ENCODE results near the gene SREBF1. TPM values are rescaled to one million over a fixed set of nuclear protein-coding genes. Genes with fewer than 3 reads are reported as not detected.

The SREBF1 gene
- total RNA-seq, 1 experiment from 2014 or later, result 167 TPM

GRCh38 chr17:17778308-17779014, 58.3 kb downstream of the SREBF1 start:
- Histone ChIP-seq H4K20me1 (ENCODE audit: low read length) (0 out of 2 replicates have a peak, but pooled peaks cover under 1% of the 10 kb centered on the region), H3K4me2 (ENCODE audit: low read length) (no peak overlapping the region), H3K9me3 (ENCODE audit: low read length) (no peaks in the 10 kb centered on the region), H3K27ac (ENCODE audit: low read length) (no peak overlapping the region), H3K9ac (ENCODE audit: low read length) (no peak overlapping the region), H3K36me3 (ENCODE audit: low read depth, low read length) (no peaks in the 10 kb centered on the region), H3F3A (ENCODE audit: low read length, unreplicated experiment) (no peaks in the 10 kb centered on the region), H3K4me1 (ENCODE audit: insufficient read depth, low read length) (peaks cover 13% of the 10 kb centered on the region), H2AFZ (ENCODE audit: low read length) (no peak overlapping the region), H3K9me2 (replicated peaks; ENCODE audit: low read length) (no peaks in the 10 kb centered on the region), H3K27me3 (ENCODE audit: low read length) (no peaks in the 10 kb centered on the region), H3K4me3 (ENCODE audit: low read length) (no peak overlapping the region), H3K79me2 (ENCODE audit: low read length) (peaks cover 3% of the 10 kb centered on the region)
- TF ChIP-seq EZH2 (IDR thresholded peaks at IDR 0.05; ENCODE audit: low read length, unreplicated experiment) (no peak), EZH2phosphoT487 (IDR thresholded peaks at IDR 0.05; ENCODE audit: borderline replicate concordance, low read length) (no peak), CTCF (conservative IDR thresholded peaks at IDR 0.05; ENCODE audit: low read depth, low read length) (no peak)
- POLR2A ChIA-PET (ENCODE audit: unreplicated experiment), result no interaction called here
- BruUV-seq (replicated peaks), result no TSS peak
- DNase-seq, result no peak
- intact Hi-C loops (cut with micrococcal nuclease), result no loop called here
- CTCF ChIA-PET, result no interaction called here
- no peak for ATAC-seq

- TF ChIP-seq CTCF (conservative IDR thresholded peaks at IDR 0.05; ENCODE audit: low read depth, low read length), result no peak
- Histone ChIP-seq H2AFZ (ENCODE audit: low read length) (no peak overlapping the region), H4K20me1 (ENCODE audit: low read length) (no peaks in the 10 kb centered on the region), H3K79me2 (ENCODE audit: low read length) (peaks cover 5% of the 10 kb centered on the region), H3K4me3 (ENCODE audit: low read length) (no peak overlapping the region), H3K27ac (ENCODE audit: low read length) (no peak overlapping the region), H3K4me2 (ENCODE audit: low read length) (no peak overlapping the region), H3K27me3 (ENCODE audit: low read length) (no peaks in the 10 kb centered on the region), H3K9ac (ENCODE audit: low read length) (no peak overlapping the region), H3K4me1 (ENCODE audit: insufficient read depth, low read length) (peaks cover 15% of the 10 kb centered on the region), H3K9me3 (ENCODE audit: low read length) (no peaks in the 10 kb centered on the region), H3K9me2 (replicated peaks; ENCODE audit: low read length) (no peaks in the 10 kb centered on the region), H3F3A (ENCODE audit: low read length, unreplicated experiment) (no peaks in the 10 kb centered on the region), H3K36me3 (ENCODE audit: low read depth, low read length) (no peaks in the 10 kb centered on the region)
- POLR2A ChIA-PET (ENCODE audit: unreplicated experiment), result no interaction called here
- BruUV-seq (replicated peaks), result no TSS peak
- ATAC-seq, result no peak
- CTCF ChIA-PET, result no interaction called here
- no peak for DNase-seq
- intact Hi-C loops (cut with micrococcal nuclease), result no loop called here
These were observed 59.9 kb downstream of the SREBF1 start for GRCh38 chr17:17776889-17777288.
